NOMO-1 treated with DMSO at 0.1 percent for 48 hours (cell line): ENCODE results near the gene LAMB1.
"Not testable (repeated sequence)": the region's sequence is repeated elsewhere in the genome, so short reads cannot be mapped to it uniquely, and the experiment has no call there.

Experiments used
- DNase-seq: peaks from one replicate; lab custom pipeline; 2025; ENCODE audit not compliant: unreplicated experiment; lab: John Stamatoyannopoulos, UW

The LAMB1 gene

DNA sequence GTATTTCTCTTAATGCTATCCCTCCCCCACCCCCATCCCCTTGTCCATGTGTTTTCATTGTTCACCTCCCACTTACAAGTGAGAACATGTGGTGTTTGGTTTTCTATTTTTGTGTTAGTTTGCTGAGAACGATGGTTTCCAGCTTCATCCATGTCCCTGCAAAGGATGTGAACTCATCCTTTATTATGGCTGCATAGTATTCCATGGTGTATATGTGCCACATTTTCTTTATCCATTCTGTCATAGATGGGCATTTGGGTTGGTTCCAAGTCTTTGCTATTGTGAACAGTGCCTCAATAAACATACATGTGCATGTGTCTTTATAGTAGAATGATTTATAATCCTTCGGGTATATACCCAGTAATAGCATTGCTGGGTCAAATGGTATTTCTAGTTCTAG lies 81.1 kb downstream of the LAMB1 start:
- DNase-seq = not testable (repeated sequence)

DNA sequence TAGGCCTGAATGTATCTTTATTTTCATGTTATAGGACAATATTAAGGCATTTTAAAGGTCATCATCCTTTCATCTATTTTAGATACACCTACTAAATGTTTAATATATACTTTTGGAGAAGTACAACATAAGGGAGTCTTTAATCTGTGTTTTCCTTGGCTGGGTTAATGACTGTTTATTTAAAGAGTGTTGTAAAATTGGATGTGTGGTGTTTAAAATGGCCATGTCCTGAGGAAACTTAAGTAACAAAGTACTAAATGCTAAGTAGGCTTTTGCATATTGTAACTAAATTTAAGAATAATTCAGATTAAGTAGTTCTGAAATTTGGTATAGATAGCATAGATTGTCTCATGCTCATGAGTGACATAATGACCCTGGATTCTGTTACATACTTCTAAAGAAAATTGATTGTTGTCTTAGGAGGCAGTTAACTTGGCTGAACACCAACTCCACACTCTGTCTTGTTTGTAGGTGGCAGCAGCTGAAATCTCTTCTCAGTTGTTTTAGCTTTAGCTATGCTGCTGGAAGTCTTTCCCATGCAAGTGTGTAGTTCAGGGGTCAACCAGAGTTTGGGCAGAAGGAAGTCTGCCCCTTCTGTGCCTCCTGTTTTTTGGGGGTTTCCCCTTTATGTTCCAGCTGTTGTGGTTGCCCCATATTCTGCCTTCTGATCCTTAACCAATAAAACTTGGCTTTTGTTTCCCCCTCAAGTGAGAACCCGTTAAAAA lies 82.8 kb downstream of the LAMB1 start:
- DNase-seq = no peak

DNA sequence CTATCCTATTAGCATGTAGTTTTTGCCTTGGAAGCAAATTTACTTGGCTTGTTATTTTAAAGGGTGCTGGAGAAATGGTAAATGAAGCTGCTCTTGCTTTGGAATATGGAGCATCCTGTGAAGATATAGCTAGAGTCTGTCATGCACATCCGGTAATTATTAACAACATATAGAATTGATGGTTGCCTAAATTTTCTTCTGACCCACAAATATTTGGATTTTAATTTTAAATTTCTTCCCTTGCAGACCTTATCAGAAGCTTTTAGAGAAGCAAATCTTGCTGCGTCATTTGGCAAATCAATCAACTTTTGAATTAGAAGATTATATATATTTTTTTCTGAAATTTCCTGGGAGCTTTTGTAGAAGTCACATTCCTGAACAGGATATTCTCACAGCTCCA lies 84.0 kb downstream of the LAMB1 start:
- no peak for DNase-seq

- no peak for DNase-seq
Observed at GRCh38 chr7:107917763-107918651, 85.0 kb downstream of the LAMB1 start.

GRCh38 chr7:107915541-107915940 lies 87.4 kb downstream of the LAMB1 start:
- no peak for DNase-seq

DNA sequence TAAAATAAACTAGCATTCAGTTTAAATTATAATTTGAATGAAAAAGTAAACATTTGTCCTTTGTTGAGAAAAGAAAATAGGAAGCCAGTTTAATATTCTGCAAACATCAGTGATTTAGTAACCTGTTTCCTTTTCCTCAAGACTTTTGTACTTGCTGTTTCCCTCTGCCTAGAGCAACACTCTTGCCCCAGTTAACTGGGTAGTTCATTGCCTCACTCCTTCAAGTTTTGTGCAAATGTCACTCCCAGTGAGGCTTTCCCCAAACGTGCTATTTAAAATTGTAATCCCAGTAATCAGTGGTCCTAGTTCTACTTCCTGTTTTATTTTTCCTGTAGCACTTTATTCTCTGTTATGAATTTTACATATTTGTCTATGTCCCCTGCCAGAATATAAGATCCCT lies 88.1 kb downstream of the LAMB1 start:
- DNase-seq = peak; percentile 0

DNA sequence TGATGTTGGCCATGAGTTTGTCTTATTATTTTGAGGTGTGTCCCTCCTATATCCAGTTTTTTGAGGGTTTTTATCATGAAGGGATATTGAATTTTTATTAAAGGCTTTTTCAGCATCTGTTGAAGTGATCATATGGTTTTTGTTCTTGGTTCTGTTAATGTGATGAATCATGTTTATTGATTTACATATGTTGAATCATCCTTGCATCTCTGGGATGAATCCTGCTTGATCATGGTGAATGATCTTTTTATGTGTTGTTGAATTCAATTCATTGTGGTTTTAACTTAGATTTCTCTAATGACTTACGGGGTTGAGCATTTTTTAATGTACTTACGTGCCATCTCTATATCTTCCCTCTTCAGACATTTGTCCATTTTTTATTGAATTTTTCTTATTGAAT lies 89.1 kb downstream of the LAMB1 start:
- DNase-seq = no peak

DNA sequence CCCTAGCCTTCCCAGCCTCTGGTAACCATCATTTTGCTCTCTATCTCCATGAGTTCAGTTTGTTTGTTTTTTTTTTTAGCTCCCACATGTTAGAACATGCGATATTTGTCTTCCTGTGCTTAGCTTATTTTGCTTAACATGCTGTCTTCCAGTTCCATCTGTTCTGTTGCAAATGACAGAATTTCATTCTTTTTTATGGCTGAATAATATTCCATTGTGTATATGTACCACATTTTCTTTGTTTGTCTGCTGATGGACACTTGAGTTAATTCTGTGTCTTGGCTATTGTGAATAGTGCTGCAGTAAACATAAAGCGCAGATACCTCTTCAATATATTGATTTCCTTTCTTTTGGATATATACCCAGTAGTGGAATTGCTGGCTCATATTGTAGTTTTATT lies 91.0 kb downstream of the LAMB1 start:
- no peak for DNase-seq

DNA sequence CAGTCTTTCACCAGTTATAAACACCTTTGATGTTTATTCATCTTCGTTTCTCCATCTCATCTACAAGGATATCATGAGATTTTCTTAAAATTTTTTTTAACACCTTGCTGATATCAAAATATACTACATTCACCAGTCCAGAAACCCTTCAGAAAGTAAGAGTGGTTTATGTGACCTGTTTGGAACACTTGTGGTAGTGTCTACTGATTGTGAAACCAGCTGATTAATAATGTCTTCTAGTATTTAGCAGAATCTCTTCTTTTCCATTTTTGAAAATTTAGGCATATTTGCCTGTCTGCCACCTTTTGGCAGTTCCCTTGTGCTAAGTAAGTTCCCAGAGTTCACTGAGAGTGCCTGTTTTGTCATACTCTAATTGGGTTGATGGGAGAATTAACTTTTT lies 93.5 kb downstream of the LAMB1 start:
- DNase-seq = no peak

GRCh38 chr7:107907790-107908189 lies 95.2 kb downstream of the LAMB1 start:
- peak; percentile 64 for DNase-seq

- DNase-seq = no peak
Observed at GRCh38 chr7:107902381-107902780, 100.6 kb downstream of the LAMB1 start.

- no peak for DNase-seq
Observed at GRCh38 chr7:107900496-107901015, 102.4 kb downstream of the LAMB1 start.

- DNase-seq = peak; percentile 11
Observed at GRCh38 chr7:107898997-107899594, 103.9 kb downstream of the LAMB1 start.

DNA sequence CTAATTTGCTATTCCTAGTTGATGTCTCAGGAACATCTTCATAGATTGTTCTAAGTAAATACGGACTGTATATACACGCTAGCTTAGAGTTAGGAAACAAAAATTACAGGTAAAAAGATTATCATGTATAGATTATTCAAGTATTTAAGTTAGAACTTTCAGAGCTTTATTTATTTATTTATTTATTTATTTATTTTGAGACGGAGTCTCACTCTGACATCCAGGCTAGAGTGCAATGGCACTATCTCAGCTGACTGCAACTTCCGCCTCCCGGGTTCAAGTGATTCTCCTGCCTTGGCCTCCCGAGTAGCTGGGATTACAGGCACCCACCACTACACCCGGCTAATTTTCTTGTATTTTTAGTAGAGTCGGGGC lies 110.6 kb downstream of the LAMB1 start:
- not testable (repeated sequence) for DNase-seq

DNA sequence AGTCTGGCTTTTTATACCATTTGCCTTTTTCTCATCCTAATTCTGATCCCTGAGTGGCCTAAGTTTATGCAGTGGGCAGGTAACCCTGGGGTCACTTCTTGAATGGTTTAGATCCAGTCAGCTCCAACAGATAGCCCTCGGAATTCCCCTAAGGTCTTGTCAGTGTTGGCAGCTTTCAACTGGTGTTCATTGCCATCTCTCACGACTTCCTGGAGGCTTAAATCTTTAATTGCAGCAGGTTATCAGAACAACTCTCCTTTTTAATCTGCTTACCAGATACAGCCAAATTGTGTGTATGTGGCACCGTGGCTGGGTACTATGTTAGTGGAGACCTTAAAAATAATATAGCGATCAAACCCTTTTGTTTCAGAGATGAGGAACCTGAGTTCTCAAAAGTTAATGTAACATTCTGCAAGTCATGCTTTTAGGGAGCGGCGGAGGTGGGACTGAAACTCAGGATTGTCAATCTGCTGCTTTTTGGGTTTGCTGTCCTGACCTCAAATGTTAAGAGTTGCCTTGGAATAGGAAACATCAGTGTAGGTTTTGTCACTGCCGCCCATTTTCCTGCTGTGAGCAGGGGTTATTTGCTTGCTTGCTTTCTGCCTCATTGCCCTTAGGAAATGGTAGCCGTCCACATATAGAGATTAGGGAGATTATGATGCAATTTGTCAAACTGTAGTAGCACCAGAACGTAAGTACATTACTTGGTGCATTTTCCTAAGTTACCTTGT lies 111.2 kb downstream of the LAMB1 start:
- peak; percentile 25 for DNase-seq

DNA sequence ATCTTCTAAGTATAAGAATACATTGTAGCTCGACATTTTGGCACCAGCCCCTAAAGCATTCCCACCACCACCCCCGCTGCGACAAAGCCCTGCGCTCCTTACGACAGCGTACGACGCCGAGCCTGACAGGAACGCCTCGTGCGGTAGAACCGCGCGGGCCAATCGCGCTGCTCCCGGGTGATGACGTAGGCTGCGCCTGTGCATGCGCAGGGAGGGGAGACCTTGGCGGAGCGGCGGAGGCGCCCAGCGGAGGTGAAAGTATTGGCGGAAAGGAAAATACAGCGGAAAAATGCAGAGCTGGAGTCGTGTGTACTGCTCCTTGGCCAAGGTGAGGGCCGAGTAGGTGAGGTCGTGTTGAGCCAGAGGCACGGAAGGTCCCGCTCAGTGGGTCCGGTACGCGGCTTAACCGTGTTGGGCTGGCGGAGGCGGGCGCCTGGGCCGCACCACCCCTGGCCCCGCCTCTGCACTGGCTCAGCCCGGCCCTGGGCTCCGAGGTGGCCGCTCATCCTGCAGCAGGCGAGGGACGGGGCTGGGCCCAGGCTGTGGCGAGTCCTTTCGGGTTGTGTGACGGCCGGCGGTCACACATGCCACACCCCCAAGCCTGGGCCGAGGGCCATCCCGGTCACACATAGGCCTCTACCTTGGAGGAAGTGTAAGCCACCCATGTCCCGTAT lies 111.9 kb downstream of the LAMB1 start, which contains the start of gene DLD:
DLD (plus strand) TSS at position 222 of the 674 bp plus-strand sequence; CDS start at position 290, 68 bp downstream.
- DNase-seq = peak; percentile 60

GRCh38 chr7:107890493-107890961 lies 112.4 kb downstream of the LAMB1 start:
- no peak for DNase-seq

DNA sequence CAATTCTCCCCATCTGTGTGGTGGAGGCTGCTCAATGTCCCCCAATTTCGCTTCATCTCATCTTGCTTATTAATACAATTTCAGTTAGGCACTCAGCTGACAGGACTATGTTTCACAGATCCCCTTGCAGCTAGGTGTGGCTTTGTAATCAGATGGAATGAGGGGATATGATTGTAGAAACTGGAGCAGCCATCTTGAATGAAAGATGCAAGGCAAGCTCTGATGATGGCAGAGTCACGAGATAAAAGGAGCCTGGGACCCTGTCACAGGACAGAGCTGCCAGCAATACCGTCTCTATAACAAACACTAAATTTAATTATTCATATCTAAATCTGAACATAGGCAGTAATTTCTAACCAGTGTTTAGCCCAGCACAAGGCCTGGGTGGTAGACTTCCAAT lies 113.0 kb downstream of the LAMB1 start:
- DNase-seq = no peak

GRCh38 chr7:107887827-107888226 lies 115.1 kb downstream of the LAMB1 start:
- DNase-seq = not testable (repeated sequence)
